SHP77 treated with DMSO at 0.1 percent for 48 hours (cell line): ENCODE data around the gene KIF24.
"Not testable (repeated sequence)": the region's sequence is repeated elsewhere in the genome, so short reads cannot be mapped to it uniquely, and the experiment has no call there.

Experiments
- DNase-seq: peaks from one replicate; lab custom pipeline; 2025; lab: John Stamatoyannopoulos, UW

KIF24 gene, protein sequence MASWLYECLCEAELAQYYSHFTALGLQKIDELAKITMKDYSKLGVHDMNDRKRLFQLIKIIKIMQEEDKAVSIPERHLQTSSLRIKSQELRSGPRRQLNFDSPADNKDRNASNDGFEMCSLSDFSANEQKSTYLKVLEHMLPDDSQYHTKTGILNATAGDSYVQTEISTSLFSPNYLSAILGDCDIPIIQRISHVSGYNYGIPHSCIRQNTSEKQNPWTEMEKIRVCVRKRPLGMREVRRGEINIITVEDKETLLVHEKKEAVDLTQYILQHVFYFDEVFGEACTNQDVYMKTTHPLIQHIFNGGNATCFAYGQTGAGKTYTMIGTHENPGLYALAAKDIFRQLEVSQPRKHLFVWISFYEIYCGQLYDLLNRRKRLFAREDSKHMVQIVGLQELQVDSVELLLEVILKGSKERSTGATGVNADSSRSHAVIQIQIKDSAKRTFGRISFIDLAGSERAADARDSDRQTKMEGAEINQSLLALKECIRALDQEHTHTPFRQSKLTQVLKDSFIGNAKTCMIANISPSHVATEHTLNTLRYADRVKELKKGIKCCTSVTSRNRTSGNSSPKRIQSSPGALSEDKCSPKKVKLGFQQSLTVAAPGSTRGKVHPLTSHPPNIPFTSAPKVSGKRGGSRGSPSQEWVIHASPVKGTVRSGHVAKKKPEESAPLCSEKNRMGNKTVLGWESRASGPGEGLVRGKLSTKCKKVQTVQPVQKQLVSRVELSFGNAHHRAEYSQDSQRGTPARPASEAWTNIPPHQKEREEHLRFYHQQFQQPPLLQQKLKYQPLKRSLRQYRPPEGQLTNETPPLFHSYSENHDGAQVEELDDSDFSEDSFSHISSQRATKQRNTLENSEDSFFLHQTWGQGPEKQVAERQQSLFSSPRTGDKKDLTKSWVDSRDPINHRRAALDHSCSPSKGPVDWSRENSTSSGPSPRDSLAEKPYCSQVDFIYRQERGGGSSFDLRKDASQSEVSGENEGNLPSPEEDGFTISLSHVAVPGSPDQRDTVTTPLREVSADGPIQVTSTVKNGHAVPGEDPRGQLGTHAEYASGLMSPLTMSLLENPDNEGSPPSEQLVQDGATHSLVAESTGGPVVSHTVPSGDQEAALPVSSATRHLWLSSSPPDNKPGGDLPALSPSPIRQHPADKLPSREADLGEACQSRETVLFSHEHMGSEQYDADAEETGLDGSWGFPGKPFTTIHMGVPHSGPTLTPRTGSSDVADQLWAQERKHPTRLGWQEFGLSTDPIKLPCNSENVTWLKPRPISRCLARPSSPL (N-terminal part only)

DNA sequence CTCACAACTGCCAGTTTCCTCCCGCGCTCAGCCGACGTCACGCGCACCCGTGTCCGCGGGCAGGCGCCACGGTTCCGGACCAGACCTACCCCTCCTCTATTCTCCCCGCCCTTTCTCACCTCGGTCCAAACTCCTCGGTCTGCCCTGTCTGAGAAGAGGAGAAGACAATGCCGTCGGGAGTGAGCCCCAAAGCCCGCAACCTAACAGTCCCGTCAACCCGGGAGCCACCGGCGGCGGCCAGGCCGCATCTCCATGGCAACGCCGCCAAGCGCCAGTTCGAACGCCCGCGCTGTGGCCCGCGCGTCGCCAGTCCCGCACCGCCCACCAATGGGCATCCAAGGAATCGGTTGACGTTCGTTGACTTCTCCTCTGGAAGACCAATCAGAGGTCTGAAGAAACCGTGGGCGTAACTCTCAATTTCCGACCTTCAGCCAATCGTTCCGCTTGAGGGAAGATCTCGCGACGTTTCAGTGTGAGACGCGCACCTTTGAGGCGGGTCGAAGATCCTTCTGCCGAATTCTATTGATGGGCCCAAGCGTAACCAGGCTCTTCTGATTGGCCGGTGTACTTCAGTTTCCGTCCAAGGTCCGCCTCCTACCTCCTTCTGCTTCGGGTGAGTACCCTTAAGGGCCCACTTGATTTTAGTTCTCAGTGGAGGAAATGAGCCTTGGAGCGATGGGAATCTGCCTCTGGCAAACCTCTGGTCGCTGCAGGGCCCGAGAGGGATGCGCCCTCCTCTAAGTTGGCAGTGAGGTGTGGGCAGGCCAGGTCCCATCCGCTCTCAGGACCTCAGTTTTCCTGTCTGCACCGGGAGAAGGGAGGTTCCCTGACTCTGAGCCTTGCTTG lies at the start of gene KIF24, which contains the start of gene NUDT2:
TSS of gene KIF24 (minus strand) at position 282 of the 846 bp plus-strand sequence. CDS start 17,922 bp downstream, outside the sequence.
TSS of gene NUDT2 (plus strand) at position 583 of the 846 bp plus-strand sequence. CDS start 9,471 bp downstream, outside the sequence.
- peak; percentile 94 for DNase-seq

DNA sequence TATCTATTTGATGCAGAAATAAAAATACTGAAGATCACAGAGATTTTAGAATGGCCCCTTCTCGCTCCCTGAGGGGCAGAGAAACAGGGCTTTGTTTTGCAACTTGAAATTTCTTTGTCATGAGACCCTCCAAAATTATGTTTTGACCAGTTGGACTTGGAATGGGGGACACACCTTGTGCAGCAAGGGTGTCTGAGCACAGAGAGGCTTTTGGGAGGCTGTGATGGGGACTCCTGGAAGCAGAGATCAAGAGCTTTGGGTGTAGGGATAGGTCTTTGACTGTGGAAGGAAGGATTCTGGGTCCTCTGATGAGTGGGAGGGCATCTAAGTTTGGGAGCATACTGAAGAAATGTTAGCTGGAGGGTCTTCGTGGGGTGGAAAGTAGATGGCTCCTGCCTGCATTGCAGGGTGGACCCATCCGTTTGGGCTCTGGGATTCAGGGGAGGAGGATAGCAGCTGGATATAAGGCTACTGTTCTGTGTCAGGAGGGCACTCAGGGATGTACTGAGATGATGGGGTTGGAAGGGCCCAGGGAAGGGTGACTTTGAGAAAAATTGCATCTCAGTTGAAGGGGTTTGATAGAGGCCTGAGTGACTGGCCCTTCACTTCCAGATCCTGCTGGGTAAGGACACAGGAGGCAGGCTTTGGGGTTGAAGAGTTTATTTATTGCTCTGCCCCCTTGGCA lies 49.5 kb upstream of the KIF24 start:
- no peak for DNase-seq

DNA sequence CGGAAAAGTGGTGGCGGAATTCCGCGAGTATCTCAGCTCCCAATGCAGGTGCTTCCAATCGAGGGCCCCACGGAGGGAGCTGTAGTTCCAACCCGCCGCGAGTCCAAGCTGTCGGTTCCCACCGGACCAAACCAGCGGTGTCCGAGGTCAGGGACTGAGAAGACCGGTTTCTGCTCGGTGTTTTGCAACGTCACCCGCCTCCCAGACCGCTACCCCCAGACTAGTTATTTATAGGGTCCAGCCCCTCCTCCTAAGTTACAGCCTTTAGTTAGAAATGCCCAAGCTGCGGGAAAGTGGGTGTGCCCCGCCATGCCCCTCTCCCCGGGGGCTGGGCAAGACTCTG lies 48.3 kb upstream of the KIF24 start:
- no peak for DNase-seq

DNA sequence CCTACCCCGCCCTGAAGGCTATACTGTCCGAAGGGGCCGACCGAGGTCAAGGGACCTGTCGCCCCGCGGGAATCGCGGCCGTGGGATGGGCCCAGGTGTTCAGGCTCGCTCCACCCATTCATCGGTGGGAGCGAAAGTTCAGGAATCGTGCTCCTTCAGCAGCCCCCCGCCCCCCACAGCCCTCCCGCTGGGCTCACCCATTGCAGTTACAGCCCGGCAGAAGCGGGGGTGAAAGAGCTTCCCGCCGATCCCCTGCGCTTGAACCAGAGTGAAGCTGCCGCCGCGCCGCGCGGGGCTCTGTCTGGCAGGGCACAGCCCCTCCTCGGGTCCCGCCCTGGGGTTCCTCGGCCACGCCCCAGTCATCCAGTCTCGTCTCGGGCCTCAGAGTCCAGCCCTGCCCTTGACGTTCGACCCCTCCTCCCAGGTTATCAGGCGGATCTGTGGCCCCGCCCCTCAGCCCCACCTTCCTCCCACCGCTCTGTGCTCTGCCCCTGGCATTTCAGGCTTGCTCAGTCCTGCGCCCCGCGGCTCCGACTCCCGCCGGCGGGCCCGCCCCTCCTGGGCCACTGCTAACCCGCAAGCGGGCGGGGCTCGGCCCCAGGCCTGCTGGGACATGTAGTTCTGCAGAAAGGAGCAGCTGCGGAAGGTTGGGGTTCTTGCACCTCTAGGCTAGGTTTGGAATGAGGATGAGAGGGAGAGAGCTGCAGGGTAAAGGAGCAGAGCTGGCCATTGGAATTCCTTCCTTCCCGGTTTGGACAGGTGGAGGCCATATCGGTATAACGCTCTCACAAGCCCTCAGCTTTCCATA lies 47.7 kb upstream of the KIF24 start, which contains the start of gene MYORG:
TSS of gene MYORG (minus strand) at position 303 of the 808 bp plus-strand sequence. CDS start 3,955 bp downstream, outside the sequence.
- DNase-seq = peak; percentile 67

DNA sequence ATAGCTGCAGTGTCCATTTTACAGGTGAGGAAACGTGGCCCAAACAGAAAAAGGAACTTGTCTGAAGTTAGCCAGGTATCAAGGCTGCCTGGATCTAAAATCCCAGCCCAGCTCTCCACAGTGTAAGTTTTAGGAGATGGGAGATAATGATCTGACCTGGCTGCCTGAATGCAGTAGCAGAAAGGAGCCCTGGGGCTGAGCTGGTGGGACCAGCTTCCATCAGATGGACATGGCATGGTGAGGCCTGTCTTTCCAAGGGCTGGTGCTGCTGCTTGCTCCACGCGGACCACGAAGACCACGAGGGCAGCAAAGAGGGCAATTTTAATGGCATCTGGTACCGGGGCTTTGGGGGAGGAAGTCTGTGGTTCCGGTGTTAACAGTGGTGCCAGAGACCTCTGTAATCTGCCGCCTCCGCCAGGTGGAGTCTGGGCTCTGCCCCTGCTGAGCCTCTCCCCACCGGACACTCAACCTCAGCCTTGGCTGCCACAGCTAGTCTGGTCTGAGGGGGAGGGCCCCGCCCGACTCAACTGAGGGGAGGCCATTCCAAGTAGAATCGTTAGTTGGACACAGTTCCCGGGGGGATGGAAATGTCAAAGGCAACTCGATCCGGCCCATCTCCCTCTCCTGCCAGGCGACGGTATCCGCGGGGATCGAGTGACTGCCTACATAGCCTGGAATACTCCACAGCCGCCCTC lies 47.0 kb upstream of the KIF24 start:
- peak; percentile 2 for DNase-seq

DNA sequence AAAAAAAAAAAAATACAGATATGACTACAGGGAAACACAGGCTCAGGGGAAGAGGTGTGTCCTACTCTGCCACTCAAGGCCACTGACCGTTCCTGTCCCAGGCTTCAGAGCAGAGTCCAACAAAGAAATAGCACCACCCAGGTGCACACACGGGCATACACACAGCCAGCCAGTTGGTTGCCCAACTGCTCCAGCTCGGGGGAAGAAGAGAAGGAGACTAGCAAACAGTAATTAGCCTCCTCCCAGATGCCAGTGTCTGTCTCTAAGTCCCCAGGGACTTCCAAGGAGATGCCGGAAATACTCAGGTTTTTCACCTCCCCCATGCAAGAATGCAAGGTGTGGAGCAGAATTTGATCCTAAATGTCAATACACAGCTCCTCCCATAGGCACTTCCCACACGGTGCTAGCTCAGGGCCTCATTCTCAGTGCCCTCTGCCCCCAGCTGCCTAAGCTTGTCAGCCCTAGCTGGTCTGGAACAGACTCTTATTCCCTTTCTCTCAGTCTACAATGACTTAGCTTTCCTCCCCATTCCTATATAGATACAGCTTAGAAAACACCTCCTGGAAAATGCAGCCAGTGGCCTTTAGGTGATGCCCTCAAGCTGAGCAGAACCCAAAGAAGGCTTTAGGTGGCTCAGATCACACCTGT lies 46.0 kb upstream of the KIF24 start:
- DNase-seq = no peak

DNA sequence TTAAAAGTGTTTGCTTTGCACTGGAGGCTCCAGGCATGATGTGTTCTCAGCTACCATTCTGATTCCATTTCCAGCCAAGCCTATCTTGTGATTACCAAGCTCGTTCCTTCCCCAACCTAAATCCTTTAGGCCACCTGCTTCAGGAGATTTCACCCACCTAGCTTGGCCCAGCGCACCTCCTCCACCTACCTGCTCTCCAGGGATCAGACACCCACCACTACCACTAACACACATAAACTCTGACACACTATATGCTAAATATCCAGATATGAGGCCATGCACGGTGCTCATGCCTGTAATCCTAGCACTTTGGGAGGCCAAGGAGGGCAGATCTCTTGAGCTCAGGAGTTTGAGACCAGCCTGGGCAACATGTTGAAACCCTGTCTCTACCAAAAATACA lies 45.3 kb upstream of the KIF24 start:
- no peak for DNase-seq

DNA sequence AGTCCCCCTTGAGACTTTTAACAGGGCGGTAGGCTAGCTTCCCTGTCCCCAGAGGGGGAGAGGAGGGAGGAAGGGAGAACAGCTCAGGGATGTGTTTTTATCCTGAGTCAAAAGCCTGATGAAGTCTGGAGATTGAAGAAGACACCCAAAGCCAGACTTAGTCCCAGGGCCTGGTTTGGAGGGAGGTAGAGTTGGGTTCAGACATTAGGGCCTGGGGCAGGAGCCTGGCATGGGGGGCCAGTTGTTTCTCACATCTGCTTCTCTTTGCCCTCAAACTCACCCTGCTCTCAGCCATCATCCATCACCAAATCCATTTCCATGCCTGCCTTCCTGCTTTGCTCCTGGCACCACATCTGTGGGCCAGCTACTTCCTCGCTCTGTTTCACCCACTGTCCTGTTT lies 44.7 kb upstream of the KIF24 start:
- DNase-seq = no peak

DNA sequence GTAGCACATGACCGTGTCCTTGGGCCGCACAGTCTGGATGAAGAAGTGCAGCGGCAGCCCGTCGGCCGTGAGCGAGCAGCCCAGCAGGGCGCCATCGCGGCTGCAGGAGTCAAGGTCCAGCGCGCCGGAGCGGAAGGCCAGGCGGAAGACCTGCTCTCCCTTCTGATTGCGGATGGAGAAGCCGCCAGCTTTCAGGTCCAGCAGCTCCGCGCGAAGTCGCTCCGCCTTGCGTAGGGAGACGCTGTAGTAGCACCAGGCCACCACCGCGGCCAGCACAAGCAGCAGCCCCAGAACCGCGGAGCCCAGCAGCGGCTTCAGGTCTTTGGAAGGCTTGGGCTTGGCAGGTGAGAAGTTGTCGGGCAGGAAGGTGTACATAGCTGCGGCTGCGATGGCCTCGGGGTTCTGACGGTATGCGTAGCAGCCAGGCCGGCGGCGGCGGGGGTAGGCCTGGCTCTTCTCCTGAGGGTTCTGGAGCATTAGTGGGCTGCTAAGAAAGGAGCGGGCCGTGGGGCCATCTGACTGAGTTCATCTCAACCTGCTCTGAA lies 43.5 kb upstream of the KIF24 start:
- DNase-seq = no peak

DNA sequence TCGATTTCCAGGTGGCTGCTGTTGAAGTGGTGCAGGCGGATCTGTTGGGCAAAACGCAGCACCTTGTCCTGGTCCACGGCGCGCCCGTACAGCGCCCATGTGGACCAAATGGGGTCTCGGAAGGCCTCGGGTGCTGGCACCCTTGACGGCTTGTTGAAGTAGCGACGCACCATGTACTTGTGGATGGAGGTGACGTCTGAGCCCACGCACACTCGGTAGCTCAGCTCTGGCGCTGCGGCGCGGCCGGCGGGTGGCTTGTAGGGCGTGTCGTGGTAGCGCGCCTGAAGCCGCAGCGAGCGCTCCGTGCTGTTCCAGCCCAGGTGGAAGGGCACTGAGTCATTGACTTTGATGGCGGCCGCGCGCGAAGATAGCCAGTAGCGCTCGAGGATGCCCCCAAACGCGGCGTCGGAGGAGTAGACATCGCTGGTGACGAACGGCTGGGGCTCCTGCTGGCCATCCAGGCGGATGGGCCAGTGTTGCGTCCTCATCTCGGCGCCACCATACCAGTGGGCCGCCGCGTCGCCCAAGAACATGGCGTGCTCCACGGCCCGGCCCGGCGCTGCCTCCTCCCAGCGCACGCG lies 42.9 kb upstream of the KIF24 start:
- no peak for DNase-seq

DNA sequence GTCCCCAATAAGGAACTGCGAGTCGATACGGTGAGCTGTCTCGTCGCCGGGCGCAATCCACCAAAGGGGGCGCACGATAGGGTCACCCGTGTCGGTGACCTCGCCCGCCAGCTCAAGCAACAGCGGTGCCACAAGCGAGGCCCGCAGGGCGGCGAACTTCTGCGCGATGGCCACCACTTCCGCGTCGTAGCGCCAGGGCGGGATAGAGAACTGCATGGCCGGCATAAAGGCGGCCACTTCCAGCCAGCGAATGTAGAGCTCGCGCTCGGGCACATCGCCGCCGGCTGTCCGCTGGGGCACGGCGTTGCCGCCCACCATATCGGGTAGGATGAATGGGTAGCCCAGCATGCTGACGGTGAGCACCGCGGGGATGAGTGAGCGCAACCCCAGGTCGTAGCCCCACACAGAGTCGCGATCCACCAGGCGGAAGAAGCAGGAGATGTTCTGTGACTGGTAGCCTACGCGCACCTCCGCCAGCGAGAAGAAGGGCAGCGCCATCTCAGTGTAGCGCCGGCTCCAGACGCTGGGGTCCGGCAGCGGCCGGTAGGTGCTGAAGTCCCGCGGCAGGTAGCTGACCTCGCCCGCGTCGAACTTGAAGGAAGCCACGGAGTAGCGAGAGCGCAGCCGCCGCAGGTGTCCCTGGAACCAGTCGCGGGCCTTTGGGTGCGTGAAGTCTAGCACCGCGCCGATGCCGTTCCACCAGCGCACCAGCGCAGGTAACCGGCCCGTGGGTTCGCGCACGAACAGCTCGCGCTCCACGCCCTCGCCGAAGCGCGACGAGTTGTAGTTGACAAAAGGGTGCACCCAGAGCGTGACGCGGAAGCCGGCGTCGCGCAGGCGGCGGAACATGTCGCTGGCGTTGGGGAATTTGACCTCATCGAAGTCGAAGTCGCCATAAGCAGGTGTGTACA lies 42.2 kb upstream of the KIF24 start:
- no peak for DNase-seq

DNA sequence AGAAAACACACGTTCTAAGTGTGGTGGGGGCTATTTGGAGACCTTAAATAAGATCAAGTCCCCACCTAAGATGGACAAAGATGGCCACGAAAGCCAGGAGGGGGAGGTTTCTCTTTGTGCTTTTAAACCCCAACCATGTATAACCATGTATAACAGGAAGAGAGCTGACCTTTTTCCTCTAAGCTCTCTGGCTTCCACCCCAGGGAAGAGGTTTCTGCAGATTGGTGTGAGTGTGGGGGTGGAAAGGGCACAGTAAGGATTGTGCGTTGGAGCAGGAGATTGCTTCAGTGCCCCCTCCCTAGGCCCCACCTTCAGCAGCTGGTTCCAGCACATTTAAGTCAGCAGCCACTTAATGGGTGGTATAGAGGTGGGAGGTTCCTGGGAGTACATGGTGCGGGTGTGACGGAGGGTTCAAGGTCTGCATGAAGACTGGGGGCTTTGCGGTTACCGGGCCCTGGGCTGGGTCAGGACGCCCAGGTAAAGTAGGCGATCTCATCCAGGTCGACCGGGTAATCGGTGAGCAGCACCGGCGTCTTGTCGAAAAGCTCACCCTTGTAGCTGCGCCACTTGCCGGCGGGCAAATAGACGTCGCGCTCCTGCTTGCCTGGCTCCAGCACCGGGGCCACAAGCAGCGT lies 41.4 kb upstream of the KIF24 start:
- DNase-seq = no peak

DNA sequence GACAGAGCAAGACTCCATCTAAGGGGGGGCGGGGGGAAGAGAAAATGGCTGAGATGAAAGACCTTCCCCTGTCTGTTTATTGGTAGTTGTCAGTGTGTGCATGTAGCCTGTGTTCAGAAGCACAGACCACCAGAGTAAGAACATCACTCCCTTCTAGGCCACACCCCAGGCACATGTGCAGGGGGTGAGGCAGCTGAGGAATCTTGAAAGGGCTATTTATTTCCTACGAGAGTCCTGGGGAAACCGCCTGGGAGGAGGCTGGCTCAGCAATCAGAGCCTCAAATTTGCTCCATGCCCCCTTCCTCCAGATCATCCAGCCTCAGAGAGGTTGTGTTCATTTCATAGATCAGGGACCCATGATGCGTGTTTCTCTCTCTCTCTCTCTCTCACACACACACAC lies 40.6 kb upstream of the KIF24 start:
- DNase-seq = no peak

DNA sequence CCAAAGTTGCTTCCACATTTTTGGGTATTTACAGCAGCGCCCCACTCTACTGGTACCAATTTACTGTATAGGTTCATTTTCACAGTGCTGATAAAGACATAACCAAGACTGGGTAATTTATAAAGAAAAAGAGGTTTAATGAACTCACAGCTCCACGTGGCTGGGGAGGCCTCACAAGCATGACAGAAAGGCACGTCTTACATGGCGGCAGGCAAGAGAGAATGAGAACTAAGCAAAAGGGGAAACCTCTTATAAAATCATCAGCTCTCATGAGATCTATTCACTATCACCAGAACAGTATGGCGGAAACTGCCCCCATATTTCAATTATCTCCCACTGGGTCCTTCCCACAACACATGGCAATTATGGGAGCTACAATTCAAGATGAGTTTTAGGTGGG lies 39.7 kb upstream of the KIF24 start:
- DNase-seq = not testable (repeated sequence)

DNA sequence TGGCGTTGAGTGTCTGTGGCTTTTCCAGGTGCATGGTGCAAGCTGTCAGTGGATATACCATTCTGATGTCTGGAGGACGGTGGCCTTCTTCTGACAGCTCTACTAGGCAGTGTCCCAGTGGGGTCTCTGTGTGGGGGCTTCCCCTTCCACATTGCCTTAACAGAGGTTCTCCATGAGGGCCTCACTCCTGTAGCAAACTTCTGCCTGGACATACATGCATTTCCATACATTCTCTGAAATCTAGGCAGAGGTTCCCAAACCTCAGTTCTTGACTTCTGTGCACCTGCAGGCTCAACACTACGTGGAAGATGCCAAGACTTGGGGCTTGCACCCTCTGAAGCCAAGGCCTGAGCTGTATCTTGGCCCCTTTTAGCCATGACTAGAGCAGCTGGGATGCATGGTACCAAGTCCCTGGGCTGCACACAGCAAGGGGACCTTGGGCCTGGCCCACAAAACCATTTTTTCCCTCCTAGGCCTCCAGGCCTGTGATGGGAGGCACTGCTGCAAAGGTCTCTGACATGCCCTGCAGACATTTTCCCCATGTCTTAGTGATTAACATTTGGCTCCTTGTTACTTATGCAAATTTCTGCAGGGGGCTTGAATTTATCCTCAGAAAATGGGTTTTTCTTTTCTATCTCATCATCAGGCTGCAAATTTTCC lies 38.8 kb upstream of the KIF24 start:
- not testable (repeated sequence) for DNase-seq

DNA sequence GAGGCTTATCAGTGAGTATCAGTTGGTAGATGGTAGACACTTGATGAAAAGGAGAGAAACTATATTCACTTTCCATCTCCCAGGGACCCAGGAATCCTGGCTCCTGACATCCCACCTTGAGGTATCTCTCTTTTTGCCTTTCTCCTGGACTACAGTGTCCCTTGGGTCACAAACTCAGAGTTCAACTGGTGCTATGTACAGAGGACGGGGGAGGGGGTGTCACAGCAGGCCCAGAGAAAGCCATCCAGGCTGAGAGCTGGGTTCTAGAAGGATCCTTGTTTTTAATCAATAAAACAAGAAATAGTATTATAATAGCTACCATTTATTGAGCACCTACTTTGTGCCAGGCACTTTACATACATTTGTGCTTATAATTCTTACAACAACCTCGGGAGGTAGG lies 37.3 kb upstream of the KIF24 start:
- DNase-seq = no peak
